SK-N-SH (cell line): ENCODE results near the gene WDFY1. TPM values are rescaled to one million over a fixed set of nuclear protein-coding genes. Genes with fewer than 3 reads are reported as not detected.
A peak's percentile ranks its signal among the peaks of the same experiment; 100 is the strongest.

Experiments used
- CTCF ChIA-PET: fragments of 300-600, 350-600 bp; formaldehyde crosslinking; extraction: SDS; loops from one replicate; lab custom pipeline; 2021; lab: Yijun Ruan, JAX
- POLR2A ChIA-PET: fragments of 350-600 bp; sonication (Branson Sonifier 250); formaldehyde crosslinking; extraction: SDS; loops from one replicate; lab custom pipeline; 2020; ENCODE audit warnings: antibody characterized with exemption, inconsistent platforms; lab: Yijun Ruan, JAX
- DNase-seq: peaks from one replicate; pipeline ENCODE4 v3.0.0; 2012
- H2AFZ ChIP-seq: fragments of 200-600 bp; sonication (generic); 2 replicates; pipeline ENCODE4 v1.8.1; 2016; ENCODE audit warnings: antibody characterized with exemption, mild to moderate bottlenecking, low read depth
- H3F3A ChIP-seq: fragments of 200-600 bp; sonication (generic); replicated peaks from 2 replicates; pipeline ENCODE3; 2016; ENCODE audit warnings: antibody characterized with exemption, mild to moderate bottlenecking; ENCODE audit not compliant: insufficient read depth
- H3K27ac ChIP-seq, 2 experiments: fragments of 200-500 bp in 1 of 2; fragments of 200-600 bp in 1 of 2; sonication (Bioruptor generic) in 1 of 2; sonication (generic), shearing (Covaris generic) in 1 of 2; 2 replicates each; pipeline versions ENCODE4 v1.5.1 to v1.6.1; 2014 to 2016; ENCODE audit warnings: low read depth in 2 of 2, inconsistent platforms in 1 of 2, low read length in 1 of 2, mild to moderate bottlenecking in 1 of 2, mixed read lengths in 1 of 2
- H3K27me3 ChIP-seq: fragments of 200-600 bp; sonication (generic), shearing (Covaris generic); 2 replicates; pipeline ENCODE4 v1.6.1; 2016; ENCODE audit warnings: mixed run types; ENCODE audit not compliant: insufficient read depth
- H3K36me3 ChIP-seq, 2 experiments: fragments of 200-500 bp in 1 of 2; fragments of 200-600 bp in 1 of 2; sonication (Bioruptor generic) in 1 of 2; sonication (generic) in 1 of 2; replicated peaks in 1 of 2; 2 replicates each; pipeline versions ENCODE3 to v1.5.1; 2014 to 2016; ENCODE audit warnings: low read length in 1 of 2, mild to moderate bottlenecking in 1 of 2; ENCODE audit not compliant: insufficient read depth in 2 of 2, control insufficient read depth in 1 of 2
- H3K4me1 ChIP-seq, 2 experiments: fragments of 200-500 bp in 1 of 2; fragments of 200-600 bp in 1 of 2; sonication (Bioruptor generic) in 1 of 2; sonication (generic), shearing (Covaris generic) in 1 of 2; 2 replicates each; pipeline versions ENCODE4 v1.5.1 to v1.6.1; 2014 to 2016; ENCODE audit warnings: low read depth in 1 of 2, low read length in 1 of 2, mixed run types in 1 of 2; ENCODE audit not compliant: insufficient read depth in 2 of 2, control insufficient read depth in 1 of 2
- H3K4me2 ChIP-seq: fragments of 200-600 bp; sonication (generic), shearing (Covaris generic); 2 replicates; pipeline ENCODE4 v1.6.1; 2017; ENCODE audit warnings: mixed run types
- H3K4me3 ChIP-seq, 2 experiments: fragments of 200-500 bp in 1 of 2; fragments of 200-600 bp in 1 of 2; sonication (Bioruptor generic) in 1 of 2; sonication (generic), shearing (Covaris generic) in 1 of 2; 2 replicates each; pipeline versions ENCODE4 v1.5.1 to v1.8.1; 2014 to 2016; ENCODE audit warnings: low read depth in 2 of 2, inconsistent platforms in 1 of 2, low read length in 1 of 2, mild to moderate bottlenecking in 1 of 2, mixed read lengths in 1 of 2, moderate library complexity in 1 of 2
- H3K79me2 ChIP-seq: fragments of 200-600 bp; sonication (generic); 2 replicates; pipeline ENCODE4 v1.8.1; 2017; ENCODE audit warnings: mild to moderate bottlenecking; ENCODE audit not compliant: insufficient read depth
- H3K9ac ChIP-seq: fragments of 200-600 bp; sonication (generic); 2 replicates; pipeline ENCODE4 v1.6.1; 2017; ENCODE audit warnings: mixed run types
- H3K9me2 ChIP-seq: fragments of 200-600 bp; sonication (generic); 2 replicates; pipeline ENCODE4 v1.6.1; 2017; ENCODE audit warnings: mixed run types
- H3K9me3 ChIP-seq: fragments of 200-600 bp; sonication (generic); 2 replicates; pipeline ENCODE4 v1.6.1; 2017; ENCODE audit warnings: mixed run types, mild to moderate bottlenecking, moderate library complexity
- H4K20me1 ChIP-seq: fragments of 200-600 bp; sonication (generic); 2 replicates; pipeline ENCODE4 v1.6.1; 2017; ENCODE audit warnings: mild to moderate bottlenecking, mixed run types; ENCODE audit not compliant: insufficient read depth
- GATA2 ChIP-seq: sonication (generic); formaldehyde crosslinking; IDR thresholded peaks from 2 replicates; pipeline ENCODE4 v1.5.0; 2020; ENCODE audit warnings: mild to moderate bottlenecking, missing genetic modification reagents
- SIN3A ChIP-seq: IDR thresholded peaks from 2 replicates; pipeline ENCODE4 v1.6.1; 2012; ENCODE audit warnings: low read depth, mild to moderate bottlenecking, low read length, moderate library complexity, borderline replicate concordance
- SMC3 ChIP-seq: IDR thresholded peaks from 2 replicates; pipeline ENCODE4 v1.6.1; 2012; ENCODE audit warnings: low read depth, low read length, improper control_type of control experiment
- YY1 ChIP-seq: IDR thresholded peaks from 2 replicates; pipeline ENCODE4 v1.4.0; 2012; ENCODE audit warnings: low read depth, mild to moderate bottlenecking
- WGBS: methylation state at CpG from one replicate; pipeline ENCODE4 v1.1.6; 2017; ENCODE audit warnings: low lambda C conversion rate; 5-methylcytosine and 5-hydroxymethylcytosine counted together
- polyA plus RNA-seq, 3 experiments: library from polyadenylated mRNA; depleted of rRNA; stranded (reverse); fragments of >200 nt; gene quantifications; 2 replicates each; pipeline ENCODE4 v1.2.3, GENCODE V29; 2012
- TF ChIP-seq, protein P1 (sequence below): IDR thresholded peaks from 2 replicates; pipeline ENCODE4 v1.6.1; 2012; ENCODE audit warnings: mild to moderate bottlenecking, low read depth, low read length, moderate library complexity
- TF ChIP-seq, protein P2 (sequence below): IDR thresholded peaks from 2 replicates; pipeline ENCODE4 v1.4.0; 2012; ENCODE audit warnings: low read depth, borderline replicate concordance

Gene WDFY1
- polyA plus RNA-seq, 1 of the 3 experiments (the other 2 are of a cell fraction), result 21.7 TPM

DNA sequence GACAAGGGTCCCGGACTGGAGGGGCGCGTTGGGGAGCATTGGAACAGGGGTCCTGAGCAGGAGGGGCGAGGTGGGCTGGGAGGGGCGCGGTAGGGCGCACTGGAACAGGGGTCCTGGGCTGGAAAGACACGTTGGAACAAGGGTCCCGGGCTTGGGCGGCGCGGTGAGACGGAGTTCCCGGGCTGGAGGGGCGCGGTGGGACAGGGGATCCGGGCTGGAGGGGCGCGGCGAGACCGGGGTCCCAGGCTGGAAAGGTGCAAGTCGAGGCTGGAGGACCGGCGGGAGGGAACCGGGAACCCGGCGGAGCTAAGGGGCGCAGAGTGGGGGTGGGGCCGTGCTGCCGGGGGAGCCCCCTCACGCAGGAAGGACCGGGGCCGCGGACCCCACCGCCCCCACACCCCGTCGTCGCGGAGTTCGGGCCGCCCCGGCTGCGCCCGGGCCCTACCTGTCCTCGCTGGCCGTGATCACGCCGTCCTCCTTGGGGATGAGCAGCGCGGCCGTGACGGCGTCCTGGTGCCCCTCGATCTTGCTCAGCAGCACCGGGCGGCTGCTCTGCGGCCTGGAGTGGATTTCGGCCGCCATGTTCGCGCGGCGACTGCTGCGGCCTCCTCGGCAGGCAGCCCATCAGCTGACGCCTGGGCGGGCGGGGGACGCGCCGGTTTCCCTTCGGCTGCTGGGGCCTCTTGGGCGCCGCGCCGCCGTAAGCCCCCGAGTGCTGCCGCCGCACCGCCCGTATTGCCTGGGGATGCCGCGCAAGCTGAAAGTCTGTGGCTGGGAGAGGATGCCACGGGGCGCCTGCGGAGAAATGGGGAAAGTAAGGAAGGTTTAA is at the start of gene WDFY1 (continued):
- peak; percentile 89; the same call in 1 of the 2 replicates for TF ChIP-seq SIN3A

DNA sequence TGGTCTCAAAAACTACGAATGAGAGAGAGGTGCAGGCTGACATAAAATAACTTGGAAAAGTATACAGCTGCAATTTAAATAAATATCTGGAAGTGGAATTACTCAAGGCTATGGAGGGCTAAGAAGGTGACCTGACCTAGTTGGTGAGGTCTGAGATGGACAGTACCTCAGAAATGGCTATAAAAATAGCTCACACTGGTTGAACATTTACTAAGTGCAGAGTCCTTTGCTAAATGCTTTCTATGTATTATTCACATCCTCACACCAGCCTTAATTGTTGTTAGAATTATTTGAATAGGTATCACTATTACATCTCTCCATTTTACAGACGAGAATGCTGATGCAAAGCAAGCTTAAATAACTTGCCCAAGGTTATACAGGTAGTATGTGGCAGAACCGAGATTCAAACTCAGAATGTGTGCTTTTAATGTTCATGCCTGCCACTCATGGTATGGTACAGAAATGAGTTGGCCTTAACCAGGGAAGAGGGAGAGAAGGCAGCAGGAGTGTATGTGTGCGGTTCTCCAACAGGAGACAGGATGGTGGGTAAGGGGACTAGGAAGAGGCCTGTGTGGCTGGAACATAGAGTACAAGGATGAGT is 49.5 kb upstream of the WDFY1 start:
- DNase-seq, result no peak
- H3K79me2 ChIP-seq, result no peaks in the 10 kb centered on the region
- ChIA-PET CTCF (interaction anchor here (0.9 to 12.0 kb wide), 14 partner anchors 10 to 309 kb away, joined by 3 to 439 read pairs (median 6); no protein-coding TSS in a partner anchor), POLR2A (interaction anchor here (1.0 kb wide), 1 partner anchor 290 kb away, joined by 5 read pairs; no protein-coding TSS in a partner anchor)
- H3K27ac ChIP-seq, result no peak overlapping the region
- TF ChIP-seq YY1, result no peak
- TF ChIP-seq, protein P1, sequence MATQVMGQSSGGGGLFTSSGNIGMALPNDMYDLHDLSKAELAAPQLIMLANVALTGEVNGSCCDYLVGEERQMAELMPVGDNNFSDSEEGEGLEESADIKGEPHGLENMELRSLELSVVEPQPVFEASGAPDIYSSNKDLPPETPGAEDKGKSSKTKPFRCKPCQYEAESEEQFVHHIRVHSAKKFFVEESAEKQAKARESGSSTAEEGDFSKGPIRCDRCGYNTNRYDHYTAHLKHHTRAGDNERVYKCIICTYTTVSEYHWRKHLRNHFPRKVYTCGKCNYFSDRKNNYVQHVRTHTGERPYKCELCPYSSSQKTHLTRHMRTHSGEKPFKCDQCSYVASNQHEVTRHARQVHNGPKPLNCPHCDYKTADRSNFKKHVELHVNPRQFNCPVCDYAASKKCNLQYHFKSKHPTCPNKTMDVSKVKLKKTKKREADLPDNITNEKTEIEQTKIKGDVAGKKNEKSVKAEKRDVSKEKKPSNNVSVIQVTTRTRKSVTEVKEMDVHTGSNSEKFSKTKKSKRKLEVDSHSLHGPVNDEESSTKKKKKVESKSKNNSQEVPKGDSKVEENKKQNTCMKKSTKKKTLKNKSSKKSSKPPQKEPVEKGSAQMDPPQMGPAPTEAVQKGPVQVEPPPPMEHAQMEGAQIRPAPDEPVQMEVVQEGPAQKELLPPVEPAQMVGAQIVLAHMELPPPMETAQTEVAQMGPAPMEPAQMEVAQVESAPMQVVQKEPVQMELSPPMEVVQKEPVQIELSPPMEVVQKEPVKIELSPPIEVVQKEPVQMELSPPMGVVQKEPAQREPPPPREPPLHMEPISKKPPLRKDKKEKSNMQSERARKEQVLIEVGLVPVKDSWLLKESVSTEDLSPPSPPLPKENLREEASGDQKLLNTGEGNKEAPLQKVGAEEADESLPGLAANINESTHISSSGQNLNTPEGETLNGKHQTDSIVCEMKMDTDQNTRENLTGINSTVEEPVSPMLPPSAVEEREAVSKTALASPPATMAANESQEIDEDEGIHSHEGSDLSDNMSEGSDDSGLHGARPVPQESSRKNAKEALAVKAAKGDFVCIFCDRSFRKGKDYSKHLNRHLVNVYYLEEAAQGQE, result no peak
- TF ChIP-seq GATA2 (CRISPR knock-in tag), result no peak
- TF ChIP-seq, protein P2, sequence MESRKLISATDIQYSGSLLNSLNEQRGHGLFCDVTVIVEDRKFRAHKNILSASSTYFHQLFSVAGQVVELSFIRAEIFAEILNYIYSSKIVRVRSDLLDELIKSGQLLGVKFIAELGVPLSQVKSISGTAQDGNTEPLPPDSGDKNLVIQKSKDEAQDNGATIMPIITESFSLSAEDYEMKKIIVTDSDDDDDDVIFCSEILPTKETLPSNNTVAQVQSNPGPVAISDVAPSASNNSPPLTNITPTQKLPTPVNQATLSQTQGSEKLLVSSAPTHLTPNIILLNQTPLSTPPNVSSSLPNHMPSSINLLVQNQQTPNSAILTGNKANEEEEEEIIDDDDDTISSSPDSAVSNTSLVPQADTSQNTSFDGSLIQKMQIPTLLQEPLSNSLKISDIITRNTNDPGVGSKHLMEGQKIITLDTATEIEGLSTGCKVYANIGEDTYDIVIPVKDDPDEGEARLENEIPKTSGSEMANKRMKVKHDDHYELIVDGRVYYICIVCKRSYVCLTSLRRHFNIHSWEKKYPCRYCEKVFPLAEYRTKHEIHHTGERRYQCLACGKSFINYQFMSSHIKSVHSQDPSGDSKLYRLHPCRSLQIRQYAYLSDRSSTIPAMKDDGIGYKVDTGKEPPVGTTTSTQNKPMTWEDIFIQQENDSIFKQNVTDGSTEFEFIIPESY, result no peak
- TF ChIP-seq SMC3, result no peak
- no peak overlapping the region for H3K4me3 ChIP-seq
- WGBS, result 94% methylated on average over 4 of the region's 4 CpGs
- H3K4me2 ChIP-seq, result no peak overlapping the region
- no peak overlapping the region for H3K9ac ChIP-seq
- H3F3A ChIP-seq, result no peaks in the 10 kb centered on the region
- H2AFZ ChIP-seq, result no peak overlapping the region
- H3K4me1 ChIP-seq, result peaks cover 0 to 7% of the 10 kb centered on the region in 2 experiments; a peak in 2 of 4 replicates
- no peaks in the 10 kb centered on the region for H3K9me2 ChIP-seq
- no peaks in the 10 kb centered on the region for H3K27me3 ChIP-seq
- no peaks in the 10 kb centered on the region for H4K20me1 ChIP-seq
- no peaks in the 10 kb centered on the region for H3K9me3 ChIP-seq
- peaks cover 17 to 27% of the 10 kb centered on the region in 2 experiments for H3K36me3 ChIP-seq
